ENCODE data around the gene SCN2B.

Gene SCN2B

DNA sequence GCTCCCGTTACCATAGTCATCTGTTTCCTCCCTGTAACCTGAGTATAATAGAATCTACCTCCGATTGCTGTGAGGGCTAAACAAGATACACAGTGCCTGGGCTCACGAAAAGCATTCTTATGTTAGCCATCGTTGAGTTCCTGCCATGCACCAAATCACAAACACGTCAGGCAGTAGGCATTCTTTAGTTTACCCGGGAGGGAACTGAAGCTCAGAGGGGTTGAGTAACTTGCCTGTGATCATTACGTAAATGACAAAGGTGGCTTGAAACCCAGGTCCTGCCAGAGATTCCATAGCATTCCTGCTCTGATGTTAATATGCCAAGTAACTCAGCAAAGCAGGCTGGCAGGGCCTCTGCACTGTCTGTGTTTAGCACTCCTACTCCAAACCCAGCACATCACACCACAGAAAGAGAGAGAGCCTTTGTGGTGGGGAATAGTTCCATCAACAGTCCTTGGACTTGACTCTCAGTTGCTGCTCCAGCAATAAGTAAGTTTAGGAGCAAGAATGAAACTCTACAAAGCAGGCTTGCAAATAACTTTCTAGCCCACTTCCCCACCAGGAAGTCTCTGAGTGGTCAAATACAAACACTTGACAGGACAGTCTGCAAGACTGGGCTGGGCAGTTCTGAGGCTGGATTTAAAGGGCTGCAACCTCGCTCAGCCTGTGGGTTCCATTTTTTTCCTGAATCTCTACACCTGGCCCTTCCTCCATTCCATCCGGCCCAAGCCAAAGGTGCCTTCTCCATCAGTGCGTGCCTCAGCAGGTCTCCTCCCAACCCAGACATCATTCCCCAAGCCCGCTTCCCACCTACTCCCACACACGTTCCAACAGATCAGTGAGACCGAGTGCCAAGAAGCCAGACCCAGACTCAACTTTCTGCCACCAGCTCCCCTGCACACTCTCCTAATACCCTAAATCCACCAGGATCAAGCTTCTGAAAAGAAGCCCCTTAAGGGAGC lies 1.1 kb downstream of the SCN2B start:
- in situ Hi-C loops (cut with MboI; ENCODE audit: low sequenced_read_pairs), result no loop called here

DNA sequence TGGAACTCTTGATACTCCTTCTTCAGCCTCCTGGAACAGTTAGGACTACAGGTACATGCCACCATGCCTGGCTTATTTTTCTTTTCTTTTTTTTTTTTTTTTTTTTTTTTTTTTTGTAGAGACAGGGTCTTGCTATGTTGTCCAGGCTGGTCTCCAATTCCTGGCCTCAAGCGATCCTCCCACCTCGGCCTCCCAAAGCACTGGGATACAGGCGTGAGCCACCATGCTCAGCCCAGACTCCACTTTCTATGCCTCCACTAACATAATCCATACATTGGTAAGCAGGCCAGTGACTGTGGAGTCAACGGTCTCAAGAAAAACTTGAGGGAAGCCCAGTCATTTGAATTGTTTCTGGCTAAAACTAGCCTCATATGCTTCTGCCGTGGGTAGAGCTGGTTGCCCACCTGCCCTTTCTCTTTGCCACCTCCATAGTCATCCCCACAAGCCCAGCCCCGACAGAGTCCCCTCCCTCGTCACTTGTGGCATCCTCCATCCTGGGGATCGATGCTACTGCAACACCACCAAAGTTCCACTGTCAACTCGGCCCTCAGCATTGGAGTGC lies 2.4 kb downstream of the SCN2B start:
- in situ Hi-C loops (cut with MboI; ENCODE audit: low sequenced_read_pairs), result no loop called here

DNA sequence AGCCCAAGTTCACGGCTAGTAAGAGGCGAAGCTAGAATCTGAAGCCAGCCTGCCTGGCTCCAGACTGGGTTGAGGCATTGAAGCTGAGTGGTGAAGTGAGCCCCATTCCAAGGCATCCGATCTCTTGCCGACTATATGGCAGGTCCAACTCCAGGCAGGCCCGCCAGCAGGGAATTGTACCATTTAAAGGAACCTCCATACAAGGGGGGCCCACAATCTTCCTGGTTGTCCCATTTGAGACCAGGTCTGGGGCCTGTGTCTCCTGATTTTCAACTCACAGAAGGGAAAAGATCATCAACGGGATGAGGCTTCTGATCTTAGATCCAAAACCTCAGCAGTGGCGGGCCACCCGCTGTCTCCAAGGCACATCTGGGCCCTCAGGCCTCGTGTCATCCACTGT lies 4.1 kb downstream of the SCN2B start:
- in situ Hi-C loops (cut with MboI; ENCODE audit: low sequenced_read_pairs), result no loop called here

DNA sequence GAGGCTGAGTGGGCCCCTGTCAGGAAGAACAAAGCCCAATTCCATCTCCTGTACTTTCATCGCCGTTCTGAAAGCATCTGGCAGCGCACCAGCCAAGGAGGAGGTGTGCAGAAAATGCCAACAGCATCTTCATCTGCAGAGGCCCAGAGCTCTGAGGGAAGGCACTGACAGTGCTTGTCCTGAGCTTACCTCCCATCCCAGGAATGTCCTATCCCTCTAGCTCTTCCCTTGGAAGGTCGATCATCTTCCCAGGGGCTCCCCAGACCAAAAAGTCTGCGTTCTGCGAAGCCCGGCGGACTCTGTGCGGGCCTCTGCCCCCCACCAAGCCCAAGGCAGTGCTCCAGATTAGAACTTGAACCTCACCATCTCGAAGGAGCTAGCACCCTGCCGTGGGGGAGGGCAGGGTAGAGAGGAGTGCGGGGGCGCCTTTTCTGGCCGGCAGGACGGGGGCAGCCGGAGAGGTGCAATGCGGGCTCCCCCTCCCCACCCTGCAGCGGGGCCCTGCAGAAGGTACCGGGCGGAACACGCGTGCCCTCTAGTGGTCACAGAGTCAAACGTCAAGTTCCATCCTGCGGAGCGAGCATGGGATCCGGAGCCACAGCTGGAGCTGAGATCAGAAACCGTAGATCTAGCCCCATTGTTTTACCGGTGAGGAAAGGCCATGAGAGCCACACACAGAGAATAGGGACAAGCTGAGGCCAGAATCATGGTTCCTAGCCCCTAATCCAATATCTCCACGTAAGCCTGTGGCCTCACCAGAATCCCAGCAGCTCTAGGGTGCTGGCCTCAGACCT lies 5.0 kb downstream of the SCN2B start:
- in situ Hi-C loops (cut with MboI; ENCODE audit: low sequenced_read_pairs), result no loop called here

GRCh38 chr11:118170882-118171268 lies 5.6 kb downstream of the SCN2B start:
- in situ Hi-C loops (cut with MboI; ENCODE audit: low sequenced_read_pairs), result no loop called here

DNA sequence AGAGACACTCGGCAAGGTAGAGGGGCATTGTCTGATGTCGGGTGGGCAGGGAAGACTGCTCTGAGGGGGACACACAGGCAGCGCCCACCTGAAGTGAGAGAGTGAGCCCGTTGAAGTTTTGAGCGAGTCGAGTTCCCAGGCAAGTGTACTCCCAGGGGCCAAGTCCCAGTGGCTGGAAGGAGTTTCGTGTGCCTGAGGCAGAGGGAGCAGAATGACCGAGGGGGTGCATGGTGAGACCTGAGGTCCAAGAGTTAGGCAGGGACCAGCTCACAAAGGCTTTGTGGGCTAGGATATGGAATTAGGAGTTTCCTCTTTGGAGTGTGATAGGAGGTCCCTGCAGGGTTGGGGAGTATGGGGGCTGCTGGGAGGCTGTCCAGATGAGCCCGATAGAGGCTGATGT lies 6.2 kb downstream of the SCN2B start:
- in situ Hi-C loops (cut with MboI; ENCODE audit: low sequenced_read_pairs), result no loop called here

DNA sequence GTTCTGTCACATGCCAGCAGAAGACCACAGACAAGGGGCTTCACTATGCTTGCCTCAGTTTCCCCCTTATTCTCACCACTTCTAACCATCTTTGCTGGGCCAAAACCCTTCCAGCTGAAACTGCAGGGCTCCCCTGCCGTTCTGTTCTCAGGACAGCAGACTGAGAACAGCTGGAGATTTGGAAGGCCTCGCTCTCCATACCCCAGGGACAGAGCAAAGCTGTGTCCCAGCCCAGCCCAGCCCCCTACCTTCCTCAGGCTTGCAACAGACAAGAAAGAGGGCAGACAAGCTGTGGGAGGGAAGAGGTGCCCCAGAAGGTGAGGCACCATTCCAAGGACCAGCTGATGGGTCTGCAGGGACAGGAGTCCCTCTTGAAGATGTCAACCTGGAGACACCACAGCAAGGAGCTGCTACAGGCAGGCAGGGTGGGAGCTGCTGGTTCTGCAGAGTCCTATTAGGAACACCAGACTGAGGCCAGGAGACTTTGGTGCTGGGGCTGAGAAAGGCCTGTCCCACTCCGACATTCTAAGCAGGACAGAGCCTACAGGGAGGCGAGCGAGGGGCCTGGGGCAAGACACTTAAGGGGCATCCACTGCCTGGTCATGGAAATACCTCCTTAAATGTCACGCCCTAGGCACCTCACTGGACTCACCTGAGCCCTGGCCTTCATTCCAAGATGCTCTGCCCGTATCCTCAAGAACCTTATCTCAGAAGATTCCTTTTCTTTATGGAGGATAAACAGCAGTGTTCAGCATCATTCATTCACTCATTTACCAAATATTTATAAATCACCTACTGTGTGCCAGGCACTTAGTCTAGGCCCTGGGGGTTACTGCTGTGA lies 6.9 kb downstream of the SCN2B start:
- in situ Hi-C loops (cut with MboI; ENCODE audit: low sequenced_read_pairs), result no loop called here

DNA sequence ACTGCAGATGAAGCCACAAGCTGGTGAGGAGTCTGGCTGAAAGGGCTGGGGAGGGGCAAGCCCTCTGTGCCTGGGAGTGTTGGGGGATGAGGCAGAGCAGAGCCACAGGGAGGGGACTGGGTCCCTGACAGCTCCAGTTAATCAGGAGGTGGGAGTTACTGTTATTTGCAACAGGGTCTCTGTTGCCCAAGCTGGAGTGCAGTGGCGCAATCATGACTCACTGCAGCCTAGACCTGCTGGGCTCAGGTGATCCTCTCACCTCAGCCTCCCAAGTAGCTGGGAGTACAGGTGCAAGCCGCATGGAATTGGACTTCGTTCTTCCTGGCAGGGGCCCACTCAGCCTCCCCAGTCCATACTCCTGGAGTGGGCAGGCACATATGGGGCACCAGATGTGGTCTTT lies 7.7 kb downstream of the SCN2B start:
- in situ Hi-C loops (cut with MboI; ENCODE audit: low sequenced_read_pairs), result no loop called here

- in situ Hi-C loops (cut with MboI; ENCODE audit: low sequenced_read_pairs), result no loop called here
These were observed 8.1 kb downstream of the SCN2B start for GRCh38 chr11:118168316-118168715.

- in situ Hi-C loops (cut with MboI; ENCODE audit: low sequenced_read_pairs), result no loop called here
These were observed 8.5 kb downstream of the SCN2B start for GRCh38 chr11:118167906-118168305.

GRCh38 chr11:118167253-118167652 lies 9.2 kb downstream of the SCN2B start:
- in situ Hi-C loops (cut with MboI; ENCODE audit: low sequenced_read_pairs), result no loop called here

DNA sequence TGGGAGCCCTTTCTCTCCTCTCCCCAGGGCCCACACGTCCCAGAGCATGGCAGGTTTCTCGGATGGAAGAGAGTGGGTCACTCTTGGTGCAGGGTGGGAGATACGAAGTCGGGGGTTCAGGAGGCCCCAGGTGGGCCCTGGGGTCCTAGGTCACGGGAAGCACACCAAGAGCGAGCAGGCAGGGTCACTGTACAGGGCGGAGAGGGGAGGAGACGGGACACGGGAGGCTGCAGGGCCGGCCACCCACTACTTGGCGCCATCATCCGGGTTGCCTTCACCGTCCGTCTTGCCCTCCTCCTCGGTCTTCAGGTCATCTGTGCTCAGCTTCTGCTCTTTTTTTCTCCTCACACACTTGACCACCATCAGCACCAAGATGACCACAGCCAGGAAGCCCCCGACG lies 9.8 kb downstream of the SCN2B start:
- in situ Hi-C loops (cut with MboI; ENCODE audit: low sequenced_read_pairs), result no loop called here

GRCh38 chr11:118164885-118165284 lies 11.6 kb downstream of the SCN2B start:
- in situ Hi-C loops (cut with MboI; ENCODE audit: low sequenced_read_pairs), result no loop called here

DNA sequence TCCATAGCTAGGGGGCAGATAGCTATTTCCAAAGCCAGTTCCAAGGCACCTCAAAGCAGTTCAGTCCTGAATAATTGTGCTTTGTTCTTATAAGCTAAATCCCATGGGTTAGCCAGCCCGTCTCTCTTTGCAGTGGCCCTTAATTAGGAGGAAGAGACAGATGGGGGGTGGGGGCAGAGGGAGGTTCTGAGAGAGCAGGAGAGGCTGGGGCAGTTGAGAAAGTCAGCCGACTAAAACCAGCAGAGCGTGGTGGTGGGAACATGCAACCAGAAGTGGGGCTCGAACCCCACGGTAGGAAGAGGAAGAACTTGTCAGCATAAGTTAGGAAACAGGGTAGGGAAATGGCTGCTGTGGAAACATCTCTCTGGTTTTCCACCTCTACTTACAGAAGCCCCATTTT lies 12.9 kb downstream of the SCN2B start:
- in situ Hi-C loops (cut with MboI; ENCODE audit: low sequenced_read_pairs), result no loop called here

DNA sequence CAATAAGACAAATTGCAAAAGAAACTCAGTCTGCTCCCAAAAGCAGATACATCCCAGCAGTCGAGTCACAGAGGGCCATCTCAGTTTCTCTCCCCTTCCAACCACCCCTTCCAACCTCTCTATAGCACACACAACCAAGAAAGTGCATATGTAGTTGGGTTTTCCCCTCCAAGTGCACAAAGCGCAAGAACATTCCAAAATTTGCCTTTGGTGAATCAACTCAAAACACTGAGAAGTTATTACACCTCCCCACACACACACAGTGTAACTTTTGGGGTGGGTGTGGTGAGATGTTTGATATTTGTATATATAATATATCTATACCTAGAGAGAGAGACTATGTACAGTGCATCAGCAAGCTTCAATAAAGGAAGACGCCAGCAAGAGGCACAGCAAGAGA lies 13.6 kb downstream of the SCN2B start:
- in situ Hi-C loops (cut with MboI; ENCODE audit: low sequenced_read_pairs), result no loop called here

- in situ Hi-C loops (cut with MboI; ENCODE audit: low sequenced_read_pairs), result no loop called here
These were observed 14.7 kb downstream of the SCN2B start for GRCh38 chr11:118161786-118162185.

- in situ Hi-C loops (cut with MboI; ENCODE audit: low sequenced_read_pairs), result no loop called here
These were observed 19.1 kb downstream of the SCN2B start for GRCh38 chr11:118157186-118157895.

DNA sequence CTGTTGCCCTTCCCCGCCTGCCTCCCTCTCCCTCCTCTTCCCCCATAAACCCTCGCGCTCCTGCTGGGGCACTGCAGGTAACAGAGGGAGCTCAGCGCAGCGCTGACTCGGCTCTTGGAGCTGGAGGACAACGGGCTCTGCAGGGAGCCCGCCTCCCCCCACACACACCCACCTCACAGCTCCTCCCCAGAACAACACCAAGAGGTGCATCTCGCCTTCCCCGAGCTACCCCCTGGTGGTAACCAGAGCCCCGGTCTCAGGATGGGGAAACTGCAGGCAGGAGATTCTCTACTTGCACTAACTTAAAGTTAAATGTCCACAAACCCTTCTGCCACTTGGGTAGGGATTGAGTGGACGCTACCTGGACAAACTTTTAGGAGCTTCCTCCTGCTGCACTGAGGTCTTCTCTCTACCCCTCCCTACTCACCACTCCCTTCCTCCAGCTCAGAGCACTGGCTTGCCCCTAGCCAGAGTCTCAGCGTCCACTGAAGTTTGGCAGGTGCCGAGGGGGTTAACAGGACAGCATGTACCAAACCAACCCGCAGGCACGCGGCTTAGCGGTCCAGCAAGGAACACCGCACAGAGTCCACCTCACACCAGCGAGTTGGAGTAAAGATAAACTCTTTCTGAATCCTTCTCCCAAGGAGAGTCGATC lies 19.8 kb downstream of the SCN2B start:
- in situ Hi-C loops (cut with MboI; ENCODE audit: low sequenced_read_pairs), result no loop called here

DNA sequence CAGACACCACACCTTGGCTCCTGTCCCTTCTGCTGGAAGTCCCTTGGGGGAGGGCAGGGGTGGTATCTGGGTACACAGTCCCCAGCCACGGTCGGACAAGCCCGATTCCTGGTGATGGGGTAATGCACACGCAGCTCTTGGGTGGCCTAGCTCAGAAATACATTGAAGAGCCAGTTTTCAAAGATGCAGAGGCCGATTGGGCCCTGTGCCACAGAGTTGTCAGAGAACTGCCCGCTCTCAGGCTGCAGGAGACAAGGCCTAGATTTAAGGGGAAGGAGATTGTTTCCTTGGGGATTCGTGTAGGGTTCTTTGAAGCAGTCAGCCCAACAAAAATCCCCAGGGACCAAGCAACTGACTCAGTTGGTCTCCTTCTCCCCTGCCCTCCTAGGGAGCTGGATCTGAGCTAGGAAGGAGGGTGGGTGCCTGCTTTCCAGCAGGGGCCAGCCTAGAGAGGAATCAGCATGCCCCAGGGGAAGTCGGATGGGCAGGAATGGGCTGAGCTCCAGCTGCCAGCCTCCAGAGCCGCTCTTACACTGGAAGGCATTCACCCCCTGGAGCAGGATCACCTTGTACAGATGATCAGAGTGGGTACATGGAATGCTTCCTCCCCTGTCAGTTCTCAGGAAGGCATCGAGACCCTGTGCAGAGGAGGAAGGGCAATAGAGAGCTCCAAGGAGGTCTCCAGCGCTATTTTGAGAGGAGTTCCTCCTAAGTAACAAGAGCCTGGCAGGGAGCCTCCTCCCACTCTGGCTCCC lies 20.5 kb downstream of the SCN2B start:
- in situ Hi-C loops (cut with MboI; ENCODE audit: low sequenced_read_pairs), result no loop called here
